Uterus (tissue), 4 donors: ENCODE results near the gene SEC16A. TPM values are rescaled to one million over a fixed set of nuclear protein-coding genes. Genes with fewer than 3 reads are reported as not detected.

ENCODE experiments used
- DNase-seq, 2 donors: peaks; one replicate each; pipeline ENCODE4 v3.0.0-alpha.2; 2019 to 2020
- H3K27ac ChIP-seq, 2 donors: fragments of 200-600 bp; sonication (generic); 1 replicate in 1 of 2; 2 replicates in 1 of 2; pipeline ENCODE4 v1.5.1; 2016 to 2018
- H3K27me3 ChIP-seq, 2 donors: fragments of 200-600 bp; sonication (generic); one replicate each; pipeline ENCODE4 v1.5.1; 2018 to 2019; ENCODE audit warnings: control low read depth in 1 of 2
- H3K36me3 ChIP-seq, 2 donors: fragments of 200-600 bp; sonication (generic); one replicate each; pipeline ENCODE4 v1.5.1; 2019; ENCODE audit warnings: control low read depth in 1 of 2
- H3K4me1 ChIP-seq, 2 donors: fragments of 200-600 bp; sonication (generic); one replicate each; pipeline ENCODE4 v1.5.1; 2018 to 2019; ENCODE audit warnings: control low read depth in 1 of 2
- H3K4me3 ChIP-seq, 2 donors: fragments of 200-600 bp; sonication (generic); 1 replicate in 1 of 2; 2 replicates in 1 of 2; pipeline ENCODE4 v1.5.1; 2018 to 2019; ENCODE audit warnings: mild to moderate bottlenecking in 1 of 2
- H3K9me3 ChIP-seq, 2 donors: fragments of 200-600 bp; sonication (generic); one replicate each; pipeline ENCODE4 v1.5.1; 2019; ENCODE audit warnings: control low read depth in 1 of 2
- CTCF ChIP-seq, 4 experiments: fragments of 200-600 bp in 2 of 4; fragments of 450-650 bp in 2 of 4; sonication (generic) in 2 of 4; IDR thresholded peaks; one replicate each; pipeline ENCODE4 v1.5.1; 2016 to 2019; ENCODE audit warnings: antibody characterized with exemption in 4 of 4, mild to moderate bottlenecking in 2 of 4, moderate library complexity in 1 of 4
- POLR2A ChIP-seq, 2 donors: fragments of 450-650 bp; IDR thresholded peaks; one replicate each; pipeline ENCODE4 v1.6.1; 2016; ENCODE audit warnings: antibody characterized with exemption in 2 of 2, mild to moderate bottlenecking in 1 of 2, moderate library complexity in 1 of 2
- intact Hi-C: fragments of 100-400 bp; cut with DNase I; formaldehyde crosslinking; loops from one replicate; pipeline ENCODE4 v1.15.1; 2023; ENCODE audit warnings: low total_unique reads
- total RNA-seq, 4 donors: library from RNA; depleted of rRNA in 3 of 4; stranded (reverse); fragments of >200 nt in 3 of 4; gene quantifications; one replicate each; pipeline versions ENCODE4 v1.1.0 to v1.2.4, GENCODE V29; 2014 to 2023
- donor health status: DM: yes; HTN: yes; CAD: no.

SEC16A gene
- total RNA-seq, 4 donors from 2014 or later = 18.8 to 73.2 (median 35.1) TPM

GRCh38 chr9:136493567-136493971 is 10.7 kb upstream of the SEC16A start:
- H3K27ac ChIP-seq = no peak overlapping the region
- H3K4me1 ChIP-seq = no peaks in the 10 kb centered on the region
- H3K4me3 ChIP-seq = no peak overlapping the region
- TF ChIP-seq POLR2A (IDR thresholded peaks at IDR 0.05) (no peak), CTCF (IDR thresholded peaks at IDR 0.05) (no peak)
- no peaks in the 10 kb centered on the region for H3K9me3 ChIP-seq
- no peaks in the 10 kb centered on the region for H3K27me3 ChIP-seq
- H3K36me3 ChIP-seq = no peaks in the 10 kb centered on the region
- intact Hi-C loops = no loop called here
- no peak for DNase-seq

- H3K27ac ChIP-seq = no peak overlapping the region
- no peak overlapping the region for H3K4me3 ChIP-seq
- H3K36me3 ChIP-seq = no peaks in the 10 kb centered on the region
- intact Hi-C loops = no loop called here
- TF ChIP-seq CTCF (IDR thresholded peaks at IDR 0.05) (no peak), POLR2A (IDR thresholded peaks at IDR 0.05) (no peak)
- no peak for DNase-seq
- no peaks in the 10 kb centered on the region for H3K27me3 ChIP-seq
- no peaks in the 10 kb centered on the region for H3K4me1 ChIP-seq
- H3K9me3 ChIP-seq = no peaks in the 10 kb centered on the region
Observed at GRCh38 chr9:136492978-136493522, 10.2 kb upstream of the SEC16A start.

GRCh38 chr9:136489731-136490130 is 6.9 kb upstream of the SEC16A start:
- TF ChIP-seq POLR2A (IDR thresholded peaks at IDR 0.05) (no peak), CTCF (IDR thresholded peaks at IDR 0.05) (no peak)
- no peaks in the 10 kb centered on the region for H3K9me3 ChIP-seq
- no peak overlapping the region for H3K4me3 ChIP-seq
- DNase-seq = no peak
- intact Hi-C loops = loop anchor here (10.0 kb wide), 1 partner anchor 55 kb away; the partner anchor contains the start of gene NOTCH1
- no peak overlapping the region for H3K27ac ChIP-seq
- H3K36me3 ChIP-seq = no peaks in the 10 kb centered on the region
- no peaks in the 10 kb centered on the region for H3K27me3 ChIP-seq
- H3K4me1 ChIP-seq = peaks cover 0 to 2% of the 10 kb centered on the region in 2 donors

- H3K27ac ChIP-seq = no peak overlapping the region
- no peaks in the 10 kb centered on the region for H3K9me3 ChIP-seq
- H3K4me1 ChIP-seq = peaks cover 0 to 12% of the 10 kb centered on the region in 2 donors
- no peak overlapping the region for H3K4me3 ChIP-seq
- TF ChIP-seq POLR2A (IDR thresholded peaks at IDR 0.05) (no peak), CTCF (IDR thresholded peaks at IDR 0.05) (peak; percentile 98 to 99 (median 98))
- intact Hi-C loops = loop anchor here (10.0 kb wide), 1 partner anchor 56 kb away; the partner anchor contains the start of gene NOTCH1
- no peaks in the 10 kb centered on the region for H3K27me3 ChIP-seq
- peak; percentile 73 to 75 for DNase-seq
- no peaks in the 10 kb centered on the region for H3K36me3 ChIP-seq
Observed at GRCh38 chr9:136488247-136489214, 5.7 kb upstream of the SEC16A start.

- no peak overlapping the region for H3K4me3 ChIP-seq
- H3K27ac ChIP-seq = no peak overlapping the region
Observed at GRCh38 chr9:136487672-136488071, 4.8 kb upstream of the SEC16A start.

More at GRCh38 chr9:136487672-136488071, 4.8 kb upstream of the SEC16A start:
- no peak for TF ChIP-seq CTCF (IDR thresholded peaks at IDR 0.05)
- H3K4me1 ChIP-seq = peaks cover 0 to 12% of the 10 kb centered on the region in 2 donors
- DNase-seq = no peak
- H3K9me3 ChIP-seq = no peaks in the 10 kb centered on the region
- no peaks in the 10 kb centered on the region for H3K36me3 ChIP-seq
- no peaks in the 10 kb centered on the region for H3K27me3 ChIP-seq
- intact Hi-C loops = loop anchor here (10.0 kb wide), 1 partner anchor 57 kb away; the partner anchor contains the start of gene NOTCH1
